Uterus (tissue), 4 donors: Measurements from ENCODE around the gene IGF1R. TPM values are rescaled to one million over a fixed set of nuclear protein-coding genes. Genes with fewer than 3 reads are reported as not detected.

Experiments
- DNase-seq, 2 donors: peaks; one replicate each; pipeline ENCODE4 v3.0.0-alpha.2; 2019 to 2020
- H3K27ac ChIP-seq, 2 donors: fragments of 200-600 bp; sonication (generic); 1 replicate in 1 of 2; 2 replicates in 1 of 2; pipeline ENCODE4 v1.5.1; 2016 to 2018
- H3K27me3 ChIP-seq, 2 donors: fragments of 200-600 bp; sonication (generic); one replicate each; pipeline ENCODE4 v1.5.1; 2018 to 2019; ENCODE audit warnings: control low read depth in 1 of 2
- H3K36me3 ChIP-seq, 2 donors: fragments of 200-600 bp; sonication (generic); one replicate each; pipeline ENCODE4 v1.5.1; 2019; ENCODE audit warnings: control low read depth in 1 of 2
- H3K4me1 ChIP-seq, 2 donors: fragments of 200-600 bp; sonication (generic); one replicate each; pipeline ENCODE4 v1.5.1; 2018 to 2019; ENCODE audit warnings: control low read depth in 1 of 2
- H3K4me3 ChIP-seq, 2 donors: fragments of 200-600 bp; sonication (generic); 1 replicate in 1 of 2; 2 replicates in 1 of 2; pipeline ENCODE4 v1.5.1; 2018 to 2019; ENCODE audit warnings: mild to moderate bottlenecking in 1 of 2
- H3K9me3 ChIP-seq, 2 donors: fragments of 200-600 bp; sonication (generic); one replicate each; pipeline ENCODE4 v1.5.1; 2019; ENCODE audit warnings: control low read depth in 1 of 2
- POLR2A ChIP-seq, 2 donors: fragments of 450-650 bp; IDR thresholded peaks; one replicate each; pipeline ENCODE4 v1.6.1; 2016; ENCODE audit warnings: antibody characterized with exemption in 2 of 2, mild to moderate bottlenecking in 1 of 2, moderate library complexity in 1 of 2
- intact Hi-C: fragments of 100-400 bp; cut with DNase I; formaldehyde crosslinking; loops from one replicate; pipeline ENCODE4 v1.15.1; 2023; ENCODE audit warnings: low total_unique reads
- total RNA-seq, 4 donors: library from RNA; depleted of rRNA in 3 of 4; stranded (reverse); fragments of >200 nt in 3 of 4; gene quantifications; one replicate each; pipeline versions ENCODE4 v1.1.0 to v1.2.4, GENCODE V29; 2014 to 2023
- TF ChIP-seq, protein P1 (sequence below), 4 experiments: fragments of 200-600 bp in 2 of 4; fragments of 450-650 bp in 2 of 4; sonication (generic) in 2 of 4; IDR thresholded peaks; one replicate each; pipeline ENCODE4 v1.5.1; 2016 to 2019; ENCODE audit warnings: antibody characterized with exemption in 4 of 4, mild to moderate bottlenecking in 2 of 4, moderate library complexity in 1 of 4
- donor health status: DM: yes; HTN: yes; CAD: no.

Gene IGF1R
- total RNA-seq, 4 donors from 2014 or later: 30.0 to 95.2 (median 57.5) TPM

DNA sequence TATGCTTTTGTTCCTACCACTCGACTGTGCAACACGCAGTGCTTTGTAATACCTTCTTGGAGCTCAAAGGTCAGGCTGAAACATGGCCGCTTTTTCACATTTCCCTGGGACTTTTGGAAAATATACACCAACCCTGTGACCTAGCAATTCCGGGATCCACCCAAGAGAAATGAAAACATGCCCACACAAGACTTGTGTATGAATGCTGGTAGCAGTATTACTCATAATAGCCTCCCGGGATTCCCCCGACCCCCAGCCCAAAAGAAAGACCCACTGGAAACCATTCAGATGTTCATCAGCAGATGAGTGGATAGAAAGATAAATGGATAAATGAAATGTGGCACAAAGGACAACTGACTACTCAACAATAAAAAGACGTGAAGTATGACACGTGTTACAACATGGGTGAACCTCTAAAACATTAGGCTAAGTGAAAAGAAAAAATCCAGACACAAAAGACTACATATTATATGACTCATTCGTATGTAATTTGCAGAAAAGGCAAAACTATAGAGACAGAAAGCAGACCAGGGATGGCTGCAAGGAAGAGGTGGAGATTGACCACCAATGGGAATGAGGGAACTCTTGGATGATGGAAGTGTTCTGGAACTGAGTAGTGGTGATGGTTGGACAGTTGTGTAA is 255.2 kb downstream of the IGF1R start:
- H3K9me3 ChIP-seq: no peaks in the 10 kb centered on the region
- peaks cover 0 to 6% of the 10 kb centered on the region in 2 donors for H3K4me1 ChIP-seq
- intact Hi-C loops: no loop called here
- no peaks in the 10 kb centered on the region for H3K27me3 ChIP-seq
- no peak for DNase-seq
- no peak overlapping the region for H3K27ac ChIP-seq
- H3K36me3 ChIP-seq: no peaks in the 10 kb centered on the region
- TF ChIP-seq, protein P1, sequence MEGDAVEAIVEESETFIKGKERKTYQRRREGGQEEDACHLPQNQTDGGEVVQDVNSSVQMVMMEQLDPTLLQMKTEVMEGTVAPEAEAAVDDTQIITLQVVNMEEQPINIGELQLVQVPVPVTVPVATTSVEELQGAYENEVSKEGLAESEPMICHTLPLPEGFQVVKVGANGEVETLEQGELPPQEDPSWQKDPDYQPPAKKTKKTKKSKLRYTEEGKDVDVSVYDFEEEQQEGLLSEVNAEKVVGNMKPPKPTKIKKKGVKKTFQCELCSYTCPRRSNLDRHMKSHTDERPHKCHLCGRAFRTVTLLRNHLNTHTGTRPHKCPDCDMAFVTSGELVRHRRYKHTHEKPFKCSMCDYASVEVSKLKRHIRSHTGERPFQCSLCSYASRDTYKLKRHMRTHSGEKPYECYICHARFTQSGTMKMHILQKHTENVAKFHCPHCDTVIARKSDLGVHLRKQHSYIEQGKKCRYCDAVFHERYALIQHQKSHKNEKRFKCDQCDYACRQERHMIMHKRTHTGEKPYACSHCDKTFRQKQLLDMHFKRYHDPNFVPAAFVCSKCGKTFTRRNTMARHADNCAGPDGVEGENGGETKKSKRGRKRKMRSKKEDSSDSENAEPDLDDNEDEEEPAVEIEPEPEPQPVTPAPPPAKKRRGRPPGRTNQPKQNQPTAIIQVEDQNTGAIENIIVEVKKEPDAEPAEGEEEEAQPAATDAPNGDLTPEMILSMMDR (IDR thresholded peaks at IDR 0.05): no peak
- TF ChIP-seq POLR2A (IDR thresholded peaks at IDR 0.05): no peak
- no peak overlapping the region for H3K4me3 ChIP-seq

DNA sequence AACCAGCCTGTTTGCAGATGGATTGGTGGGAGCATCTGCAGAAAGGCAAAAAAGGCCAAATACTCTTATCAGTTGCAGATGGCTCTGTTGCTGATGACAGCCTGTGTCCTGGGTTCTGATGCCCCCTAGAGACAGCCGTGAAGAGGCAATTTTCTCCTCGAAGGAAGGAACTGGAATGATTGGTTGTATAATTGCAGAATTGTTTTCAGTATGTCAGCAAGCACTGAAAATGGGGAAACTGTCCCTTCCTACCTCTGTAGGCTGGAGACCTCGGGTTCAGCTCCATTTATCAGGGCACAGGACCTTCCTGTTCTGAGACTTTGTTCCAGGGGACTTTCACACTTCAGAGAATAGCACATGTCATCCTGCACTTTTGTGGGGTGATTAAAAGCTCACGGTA is 256.2 kb downstream of the IGF1R start:
- no peak for DNase-seq
- H3K27ac ChIP-seq: peak overlapping the region in 1 of 2 donors; percentile 22
- H3K4me3 ChIP-seq: no peak overlapping the region
- H3K27me3 ChIP-seq: no peaks in the 10 kb centered on the region
- H3K9me3 ChIP-seq: no peaks in the 10 kb centered on the region
- intact Hi-C loops: no loop called here
- peaks cover 0 to 6% of the 10 kb centered on the region in 2 donors for H3K4me1 ChIP-seq
- H3K36me3 ChIP-seq: no peaks in the 10 kb centered on the region
- TF ChIP-seq, protein P1 (IDR thresholded peaks at IDR 0.05): peak; percentile 33 to 50 (median 39)
- TF ChIP-seq POLR2A (IDR thresholded peaks at IDR 0.05): no peak

DNA sequence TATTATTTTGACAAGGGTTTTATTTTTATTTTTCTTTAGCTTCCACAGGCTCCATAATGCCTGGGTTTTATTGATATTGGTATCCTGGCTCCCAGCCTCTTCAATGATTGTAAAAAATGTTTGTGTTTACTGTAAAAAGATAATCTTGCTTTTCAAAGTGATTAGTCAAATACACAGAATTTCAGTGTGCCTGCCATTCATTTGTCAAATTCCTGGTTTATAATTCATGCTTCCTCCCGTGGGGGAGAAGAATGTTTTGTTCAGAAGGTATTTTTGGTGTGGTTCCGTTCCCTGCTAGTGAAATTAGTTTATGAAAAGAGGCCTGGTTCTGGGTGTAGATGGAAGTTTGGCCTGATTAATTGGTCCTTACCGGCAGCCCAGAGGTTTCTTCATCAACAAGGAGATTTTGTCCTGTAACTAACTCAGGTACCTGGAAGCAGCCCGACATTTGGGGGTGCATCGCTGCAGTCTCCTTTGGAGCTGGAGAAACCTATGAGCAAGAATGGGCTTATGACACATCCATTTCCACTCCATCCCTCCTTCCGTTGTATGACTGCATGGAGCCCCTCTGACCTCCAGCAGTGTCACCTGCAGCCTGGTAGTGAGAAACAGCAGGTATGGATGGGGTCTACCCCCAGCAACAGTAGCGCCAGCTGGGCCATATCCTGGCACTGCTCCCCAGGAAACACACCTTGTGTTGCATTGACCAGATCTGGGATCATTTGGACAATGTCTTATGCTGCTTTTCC is 257.8 kb downstream of the IGF1R start:
- Histone ChIP-seq H3K27ac (peak overlapping the region in 1 of 2 donors; percentile 12), H3K36me3 (no peaks in the 10 kb centered on the region), H3K9me3 (no peaks in the 10 kb centered on the region), H3K4me3 (no peak overlapping the region), H3K27me3 (no peaks in the 10 kb centered on the region), H3K4me1 (peaks cover 0 to 6% of the 10 kb centered on the region in 2 donors)
- no peak for TF ChIP-seq POLR2A (IDR thresholded peaks at IDR 0.05)
- peak in 1 of 2 donors; percentile 11 for DNase-seq
- intact Hi-C loops: no loop called here

DNA sequence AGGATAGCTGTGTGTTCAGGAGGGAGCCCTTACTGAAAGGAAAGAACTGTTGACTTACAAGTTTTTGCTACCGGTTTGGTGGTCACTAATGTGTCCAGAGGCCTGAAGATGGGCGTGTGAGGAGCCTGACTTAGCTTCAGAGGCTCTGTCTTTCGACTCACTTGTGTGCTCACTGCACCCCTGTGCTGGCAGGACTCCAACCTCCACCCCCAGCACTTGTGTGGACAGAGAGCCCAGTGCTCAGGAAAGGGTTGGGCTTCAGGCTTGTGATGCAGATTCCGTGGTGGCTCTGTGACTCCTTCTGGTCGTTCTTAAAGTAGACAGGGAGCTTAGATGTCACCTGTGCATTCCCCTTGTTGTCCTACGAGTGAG is 258.4 kb downstream of the IGF1R start:
- intact Hi-C loops: no loop called here
- no peaks in the 10 kb centered on the region for H3K9me3 ChIP-seq
- no peaks in the 10 kb centered on the region for H3K27me3 ChIP-seq
- peak in 1 of 2 donors; percentile 22 for DNase-seq
- H3K36me3 ChIP-seq: no peaks in the 10 kb centered on the region
- H3K4me3 ChIP-seq: no peak overlapping the region
- peak overlapping the region in 1 of 2 donors; percentile 12 for H3K27ac ChIP-seq
- H3K4me1 ChIP-seq: peaks cover 0 to 6% of the 10 kb centered on the region in 2 donors
- TF ChIP-seq POLR2A (IDR thresholded peaks at IDR 0.05): no peak
- TF ChIP-seq, protein P1 (IDR thresholded peaks at IDR 0.05): no peak

DNA sequence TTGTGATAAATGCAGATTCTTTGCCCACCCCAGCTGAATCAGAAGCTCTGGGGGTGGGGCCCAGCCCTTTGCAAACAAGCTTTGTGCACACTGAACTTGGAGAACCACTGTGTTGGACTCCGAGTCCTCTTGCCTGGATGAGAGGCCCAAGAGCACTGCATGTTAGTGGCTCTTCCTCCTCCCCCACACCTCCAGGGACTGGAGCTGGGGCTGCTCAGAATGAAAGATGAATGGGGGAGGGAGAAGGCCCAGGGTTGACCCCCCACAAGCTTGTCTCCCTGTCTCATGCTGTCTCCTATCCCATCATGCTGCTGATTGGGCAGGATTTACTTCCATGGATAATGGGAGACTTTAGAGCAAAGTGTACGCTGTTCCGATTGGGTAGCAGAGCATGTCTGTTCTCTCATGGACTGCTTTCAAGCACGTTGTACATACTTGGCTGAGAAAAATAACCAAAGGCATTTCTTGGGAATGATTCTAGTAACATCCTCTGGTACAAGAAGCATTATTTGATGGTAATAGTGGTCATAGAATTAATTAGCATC is 259.7 kb downstream of the IGF1R start:
- Histone ChIP-seq H3K4me3 (no peak overlapping the region), H3K27me3 (no peaks in the 10 kb centered on the region), H3K9me3 (no peaks in the 10 kb centered on the region), H3K36me3 (no peaks in the 10 kb centered on the region), H3K4me1 (peaks cover 0 to 6% of the 10 kb centered on the region in 2 donors), H3K27ac (no peak overlapping the region)
- TF ChIP-seq POLR2A (IDR thresholded peaks at IDR 0.05): no peak
- TF ChIP-seq, protein P1 (IDR thresholded peaks at IDR 0.05): no peak
- intact Hi-C loops: no loop called here
- peak in 1 of 2 donors; percentile 7 for DNase-seq
